Parathyroid adenoma (tissue), 2 donors: Measurements from ENCODE around the gene BAZ2B.
A peak's percentile ranks its signal among the peaks of the same experiment; 100 is the strongest.

Experiments used
- H2AFZ ChIP-seq: fragments of 300-600 bp; sonication (generic); one replicate; pipeline ENCODE4 v1.7.0; 2017; ENCODE audit warnings: antibody characterized with exemption, mild to moderate bottlenecking
- H3K27ac ChIP-seq: fragments of 300-600 bp; sonication (generic); one replicate; pipeline ENCODE4 v1.7.0; 2017
- H3K27me3 ChIP-seq: fragments of 300-600 bp; sonication (generic); one replicate; pipeline ENCODE4 v1.7.0; 2017; ENCODE audit warnings: low read length; ENCODE audit not compliant: control insufficient read depth, insufficient read depth
- H3K36me3 ChIP-seq: fragments of 300-600 bp; sonication (generic); one replicate; pipeline ENCODE4 v1.7.0; 2017; ENCODE audit warnings: low read length; ENCODE audit not compliant: control insufficient read depth, insufficient read depth
- H3K4me1 ChIP-seq: fragments of 300-600 bp; sonication (generic); one replicate; pipeline ENCODE4 v1.7.0; 2017; ENCODE audit warnings: control low read depth
- H3K4me2 ChIP-seq: fragments of 300-600 bp; sonication (generic); one replicate; pipeline ENCODE4 v1.7.0; 2017; ENCODE audit warnings: low read length
- H3K4me3 ChIP-seq: fragments of 300-600 bp; sonication (generic); one replicate; pipeline ENCODE4 v1.7.0; 2017; ENCODE audit warnings: low read depth, low read length
- H3K79me2 ChIP-seq: fragments of 300-600 bp; sonication (generic); one replicate; pipeline ENCODE4 v1.7.0; 2017; ENCODE audit warnings: control low read depth
- H3K9ac ChIP-seq: fragments of 300-600 bp; sonication (generic); one replicate; pipeline ENCODE4 v1.7.0; 2017; ENCODE audit warnings: mild to moderate bottlenecking
- H3K9me3 ChIP-seq: fragments of 300-600 bp; sonication (generic); one replicate; pipeline ENCODE4 v1.7.0; 2017; ENCODE audit warnings: low read length; ENCODE audit not compliant: control insufficient read depth
- TF ChIP-seq, protein P1 (sequence below): fragments of 300-600 bp; sonication (generic); IDR thresholded peaks from one replicate; pipeline ENCODE4 v1.7.0; 2017; ENCODE audit warnings: antibody characterized with exemption, mild to moderate bottlenecking
- donor health status: primary hyperparathyroidism.

Gene BAZ2B

GRCh38 chr2:159613651-159614285 is 2.6 kb downstream of the BAZ2B start:
- Histone ChIP-seq H3K4me3 (peak overlapping the region; percentile 97), H3K27ac (peak overlapping the region; percentile 99), H3K36me3 (no peaks in the 10 kb centered on the region), H2AFZ (peak overlapping the region; percentile 90), H3K9me3 (no peaks in the 10 kb centered on the region), H3K4me1 (peaks cover 14% of the 10 kb centered on the region), H3K79me2 (peaks cover 15% of the 10 kb centered on the region), H3K4me2 (peak overlapping the region; percentile 95), H3K9ac (no peak overlapping the region), H3K27me3 (no peaks in the 10 kb centered on the region)
- TF ChIP-seq, protein P1, sequence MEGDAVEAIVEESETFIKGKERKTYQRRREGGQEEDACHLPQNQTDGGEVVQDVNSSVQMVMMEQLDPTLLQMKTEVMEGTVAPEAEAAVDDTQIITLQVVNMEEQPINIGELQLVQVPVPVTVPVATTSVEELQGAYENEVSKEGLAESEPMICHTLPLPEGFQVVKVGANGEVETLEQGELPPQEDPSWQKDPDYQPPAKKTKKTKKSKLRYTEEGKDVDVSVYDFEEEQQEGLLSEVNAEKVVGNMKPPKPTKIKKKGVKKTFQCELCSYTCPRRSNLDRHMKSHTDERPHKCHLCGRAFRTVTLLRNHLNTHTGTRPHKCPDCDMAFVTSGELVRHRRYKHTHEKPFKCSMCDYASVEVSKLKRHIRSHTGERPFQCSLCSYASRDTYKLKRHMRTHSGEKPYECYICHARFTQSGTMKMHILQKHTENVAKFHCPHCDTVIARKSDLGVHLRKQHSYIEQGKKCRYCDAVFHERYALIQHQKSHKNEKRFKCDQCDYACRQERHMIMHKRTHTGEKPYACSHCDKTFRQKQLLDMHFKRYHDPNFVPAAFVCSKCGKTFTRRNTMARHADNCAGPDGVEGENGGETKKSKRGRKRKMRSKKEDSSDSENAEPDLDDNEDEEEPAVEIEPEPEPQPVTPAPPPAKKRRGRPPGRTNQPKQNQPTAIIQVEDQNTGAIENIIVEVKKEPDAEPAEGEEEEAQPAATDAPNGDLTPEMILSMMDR = no peak

DNA sequence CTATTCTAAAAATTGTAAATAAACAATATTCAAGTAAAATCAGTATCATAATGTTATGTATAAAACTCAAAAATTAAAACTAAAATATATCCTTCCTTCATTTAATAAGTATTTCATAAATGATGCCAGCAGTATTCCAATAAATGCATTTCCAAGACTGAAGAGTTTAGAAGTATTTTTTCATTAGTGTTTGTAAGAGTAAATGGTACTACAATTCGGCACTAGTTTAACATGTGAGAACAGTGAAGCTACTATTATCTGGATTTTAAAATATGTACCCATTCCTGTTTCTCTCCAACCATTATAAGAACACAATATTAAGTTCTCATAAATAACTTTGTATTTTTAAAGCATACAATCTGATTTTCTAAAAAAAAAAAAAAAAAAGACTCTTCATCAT is 3.3 kb downstream of the BAZ2B start:
- no peak overlapping the region for H3K9ac ChIP-seq
- H3K27me3 ChIP-seq = no peaks in the 10 kb centered on the region
- H3K27ac ChIP-seq = no peak overlapping the region
- H3K4me2 ChIP-seq = peak overlapping the region; percentile 95
- TF ChIP-seq, protein P1 = no peak
- H3K4me1 ChIP-seq = peaks cover 14% of the 10 kb centered on the region
- peak overlapping the region; percentile 97 for H3K4me3 ChIP-seq
- no peaks in the 10 kb centered on the region for H3K9me3 ChIP-seq
- no peak overlapping the region for H2AFZ ChIP-seq
- H3K36me3 ChIP-seq = no peaks in the 10 kb centered on the region
- peaks cover 15% of the 10 kb centered on the region for H3K79me2 ChIP-seq

GRCh38 chr2:159612255-159612901 is 4.0 kb downstream of the BAZ2B start:
- H3K27ac ChIP-seq = no peak overlapping the region
- H3K36me3 ChIP-seq = no peaks in the 10 kb centered on the region
- peak overlapping the region; percentile 11 for H2AFZ ChIP-seq
- peaks cover 15% of the 10 kb centered on the region for H3K79me2 ChIP-seq
- H3K9me3 ChIP-seq = no peaks in the 10 kb centered on the region
- H3K4me3 ChIP-seq = no peak overlapping the region
- H3K4me1 ChIP-seq = peaks cover 18% of the 10 kb centered on the region
- H3K27me3 ChIP-seq = no peaks in the 10 kb centered on the region
- no peak overlapping the region for H3K9ac ChIP-seq
- H3K4me2 ChIP-seq = no peak overlapping the region
- TF ChIP-seq, protein P1 = no peak

- no peak overlapping the region for H3K9ac ChIP-seq
- TF ChIP-seq, protein P1 = no peak
- H3K4me1 ChIP-seq = peaks cover 28% of the 10 kb centered on the region
Measured at GRCh38 chr2:159609811-159610549, 6.4 kb downstream of the BAZ2B start.

More at GRCh38 chr2:159609811-159610549, 6.4 kb downstream of the BAZ2B start:
- H3K9me3 ChIP-seq = no peaks in the 10 kb centered on the region
- no peak overlapping the region for H3K4me3 ChIP-seq
- H3K79me2 ChIP-seq = peaks cover 15% of the 10 kb centered on the region
- no peak overlapping the region for H2AFZ ChIP-seq
- no peak overlapping the region for H3K27ac ChIP-seq
- no peaks in the 10 kb centered on the region for H3K27me3 ChIP-seq
- H3K4me2 ChIP-seq = no peak overlapping the region
- no peaks in the 10 kb centered on the region for H3K36me3 ChIP-seq
